ENCODE results near the gene ZNF234. TPM values are rescaled to one million over a fixed set of nuclear protein-coding genes. Genes with fewer than 3 reads are reported as not detected.

Gene ZNF234
- total and polyA plus RNA-seq, 2 of the 4 experiments (the other 2 are of a cell fraction): 4.0 to 15.8 TPM

GRCh38 chr19:44111910-44112463 is 29.4 kb upstream of the ZNF234 start:
- no peak overlapping the region for H2AK5ac ChIP-seq (ENCODE audit: low read depth, low read length)
- H3K4me1 ChIP-seq (ENCODE audit: control insufficient read depth, insufficient read depth, low read length): no peaks in the 10 kb centered on the region
- H3K36me3 ChIP-seq (ENCODE audit: control insufficient read depth, insufficient read depth, low read length): peaks cover 17% of the 10 kb centered on the region
- no peak overlapping the region for H3K56ac ChIP-seq (ENCODE audit: extremely low read depth, insufficient read depth, low read length)
- TF ChIP-seq RAD21 (IDR thresholded peaks at IDR 0.05; ENCODE audit: low read length) (no peak), CEBPB (IDR thresholded peaks at IDR 0.05; ENCODE audit: low read depth, low read length) (peak; percentile 51), BHLHE40 (IDR thresholded peaks at IDR 0.05; ENCODE audit: low read depth, low read length) (peak; percentile 68; the same call in 1 of the 2 replicates), SMC3 (IDR thresholded peaks at IDR 0.05; ENCODE audit: low read depth, low read length) (no peak), RCOR1 (IDR thresholded peaks at IDR 0.05; ENCODE audit: insufficient replicate concordance, low read length) (no peak), MXI1 (IDR thresholded peaks at IDR 0.05; ENCODE audit: borderline replicate concordance, low read depth, low read length) (peak; percentile 43; the same call in 1 of the 2 replicates), USF2 (IDR thresholded peaks at IDR 0.05; ENCODE audit: low read depth, low read length) (peak; percentile 76), ELK1 (IDR thresholded peaks at IDR 0.05; ENCODE audit: borderline replicate concordance, low read depth, low read length) (no peak), POLR2A (IDR thresholded peaks at IDR 0.05; ENCODE audit: low read depth, low read length) (peak; percentile 75), CHD1 (IDR thresholded peaks at IDR 0.05; ENCODE audit: low read depth, low read length) (no peak), CTCF (conservative IDR thresholded peaks at IDR 0.05; ENCODE audit: low read depth, low read length) (no peak), RFX5 (IDR thresholded peaks at IDR 0.05; ENCODE audit: low read depth, low read length) (no peak)
- BruUV-seq (replicated peaks): no TSS peak
- H3K27ac ChIP-seq (ENCODE audit: insufficient read depth, low read length): no peak overlapping the region
- intact Hi-C loops (cut with micrococcal nuclease) (loop anchor here (2.0 to 5.0 kb wide), 2 partner anchors 53 to 100 kb away; partner anchors contain the start of genes ZNF226 and ZNF227), in situ Hi-C loops (cut with MboI; ENCODE audit: low sequenced_read_pairs) (no loop called here), dilution Hi-C loops (cut with HindIII; ENCODE audit: low sequenced_read_pairs, unreplicated experiment) (no loop called here)
- H2BK15ac ChIP-seq (ENCODE audit: low read depth, low read length): no peak overlapping the region
- no peak overlapping the region for H2BK5ac ChIP-seq (ENCODE audit: low read depth, low read length, poor library complexity, severe bottlenecking)
- peak overlapping the region in 1 of 2 experiments; percentile 65; a peak in 1 of 4 replicates for H4K8ac ChIP-seq (ENCODE audit: low read depth in 2 of 2, low read length in 2 of 2)
- no peak overlapping the region for H2AK9ac ChIP-seq (replicated peaks; ENCODE audit: low read depth, low read length, poor library complexity)
- H3K4ac ChIP-seq (ENCODE audit: low read depth, low read length): no peak overlapping the region
- no peaks in the 10 kb centered on the region for H3K9me1 ChIP-seq (ENCODE audit: insufficient read depth, low read length)
- no peaks in the 10 kb centered on the region for H3K27me3 ChIP-seq (ENCODE audit: control insufficient read depth, insufficient read depth, low read length)
- no peak overlapping the region for H2BK120ac ChIP-seq (ENCODE audit: low read depth, low read length)
- H3K14ac ChIP-seq (replicated peaks; ENCODE audit: low read depth, low read length): peak overlapping the region; percentile 10; the same call in 1 of the 2 replicates
- WGBS, 2 experiments (ENCODE audit: extremely low coverage in 2 of 2, insufficient read length in 1 of 2): no CpG with 5 or more reads among the region's 17 CpGs
- ChIA-PET CTCF (interaction anchor here (0.6 kb wide), 1 partner anchor 523 kb away, joined by 7 read pairs; no protein-coding TSS in a partner anchor), POLR2A (ENCODE audit: unreplicated experiment) (no interaction called here)
- H4K5ac ChIP-seq (ENCODE audit: low read depth, low read length): no peak overlapping the region
- peak overlapping the region; percentile 25; the same call in 1 of the 2 replicates for H3K23ac ChIP-seq (ENCODE audit: low read depth, low read length)
- H3K4me3 ChIP-seq (ENCODE audit: insufficient read depth, low read depth, low read length): peak overlapping the region; percentile 67
- DNase-seq (peak; percentile 92), ATAC-seq (ENCODE audit: low read depth) (peak; percentile 40)
- peak overlapping the region; percentile 62 for H3K4me2 ChIP-seq (ENCODE audit: low read depth, low read length)
- H2BK20ac ChIP-seq (ENCODE audit: low read depth, low read length): no peak overlapping the region
- no peaks in the 10 kb centered on the region for H4K20me1 ChIP-seq (ENCODE audit: insufficient read depth, low read length)
- H3K9me3 ChIP-seq (ENCODE audit: control insufficient read depth, insufficient read depth, low read length): peaks cover 16% of the 10 kb centered on the region
- H4K91ac ChIP-seq (ENCODE audit: insufficient read depth, low read depth, low read length): no peak overlapping the region
- H3K18ac ChIP-seq (ENCODE audit: low read depth, low read length): no peak overlapping the region
- H3K9ac ChIP-seq (ENCODE audit: low read depth, low read length): no peak overlapping the region
- peak overlapping the region; percentile 52 for H2AFZ ChIP-seq (replicated peaks; ENCODE audit: low read length, poor library complexity)
- H3K79me1 ChIP-seq (ENCODE audit: low read depth in 1 of 2, low read length in 2 of 2): peaks cover 9 to 28% of the 10 kb centered on the region in 2 experiments; a peak in 3 of 4 replicates

Data from IMR-90 (cell line).